ENCODE data around the gene MGMT. TPM values are rescaled to one million over a fixed set of nuclear protein-coding genes. Genes with fewer than 3 reads are reported as not detected.

MGMT gene
- total and polyA plus RNA-seq, 8 donors: 1.2 to 37.8 (median 21.3) TPM

GRCh38 chr10:129655007-129655678 lies 188.1 kb downstream of the MGMT start:
- no peak for DNase-seq
- intact Hi-C loops (cut with DNase I; ENCODE audit: low total_unique reads): no loop called here
- 75 to 79% (median 76%) methylated on average over 16 to 22 of the region's 22 CpGs for WGBS, 5 donors
- TF ChIP-seq CTCF (IDR thresholded peaks at IDR 0.05): no peak
- no peak for TF ChIP-seq EP300 (IDR thresholded peaks at IDR 0.05)
- no peak for TF ChIP-seq POLR2A (IDR thresholded peaks at IDR 0.05)
- TF ChIP-seq POLR2AphosphoS5 (IDR thresholded peaks at IDR 0.05): no peak
- Histone ChIP-seq H3K9me3 (no peaks in the 10 kb centered on the region), H3K4me3 (no peak overlapping the region), H3K27me3 (no peaks in the 10 kb centered on the region), H3K4me1 (no peaks in the 10 kb centered on the region), H3K36me3 (no peaks in the 10 kb centered on the region), H3K27ac (no peak overlapping the region)

GRCh38 chr10:129655679-129656031 lies 188.6 kb downstream of the MGMT start:
- intact Hi-C loops (cut with DNase I; ENCODE audit: low total_unique reads): no loop called here
- DNase-seq: peak in 1 of 2 donors; percentile 30
- H3K36me3 ChIP-seq: no peaks in the 10 kb centered on the region
- no peaks in the 10 kb centered on the region for H3K4me1 ChIP-seq
- WGBS, 5 donors: 71 to 91% (median 86%) methylated on average over 8 of the region's 8 CpGs
- no peaks in the 10 kb centered on the region for H3K27me3 ChIP-seq
- H3K27ac ChIP-seq: no peak overlapping the region
- no peak overlapping the region for H3K4me3 ChIP-seq
- TF ChIP-seq POLR2AphosphoS5 (IDR thresholded peaks at IDR 0.05) (no peak), EP300 (IDR thresholded peaks at IDR 0.05) (no peak), POLR2A (IDR thresholded peaks at IDR 0.05) (no peak)
- H3K9me3 ChIP-seq: no peaks in the 10 kb centered on the region

- Histone ChIP-seq H3K4me1 (no peaks in the 10 kb centered on the region), H3K4me3 (no peak overlapping the region), H3K36me3 (no peaks in the 10 kb centered on the region), H3K27ac (no peak overlapping the region), H3K9me3 (no peaks in the 10 kb centered on the region), H3K27me3 (no peaks in the 10 kb centered on the region)
- DNase-seq: no peak
- intact Hi-C loops (cut with DNase I; ENCODE audit: low total_unique reads): no loop called here
- TF ChIP-seq EP300 (IDR thresholded peaks at IDR 0.05) (no peak), POLR2A (IDR thresholded peaks at IDR 0.05) (no peak), POLR2AphosphoS5 (IDR thresholded peaks at IDR 0.05) (no peak), CTCF (IDR thresholded peaks at IDR 0.05) (no peak)
- 77 to 87% (median 82%) methylated on average over 7 of the region's 7 CpGs for WGBS, 5 donors
Observed at GRCh38 chr10:129656642-129657041, 189.6 kb downstream of the MGMT start.

- no peaks in the 10 kb centered on the region for H3K27me3 ChIP-seq
- TF ChIP-seq EP300 (IDR thresholded peaks at IDR 0.05): no peak
- no peak for TF ChIP-seq POLR2A (IDR thresholded peaks at IDR 0.05)
- TF ChIP-seq CTCF (IDR thresholded peaks at IDR 0.05): no peak
- TF ChIP-seq POLR2AphosphoS5 (IDR thresholded peaks at IDR 0.05): no peak
- H3K36me3 ChIP-seq: no peaks in the 10 kb centered on the region
- no peak overlapping the region for H3K4me3 ChIP-seq
- intact Hi-C loops (cut with DNase I; ENCODE audit: low total_unique reads): no loop called here
- H3K27ac ChIP-seq: no peak overlapping the region
- no peaks in the 10 kb centered on the region for H3K4me1 ChIP-seq
- no peaks in the 10 kb centered on the region for H3K9me3 ChIP-seq
- no peak for DNase-seq
- WGBS, 5 donors: 83 to 95% (median 93%) methylated on average over 7 to 8 of the region's 8 CpGs
Observed at GRCh38 chr10:129657297-129658017, 190.4 kb downstream of the MGMT start.
